GM04503 (cell line): Measurements from ENCODE around the gene BTG1.

Experiments
- DNase-seq: peaks from one replicate; pipeline ENCODE4 v3.0.0-alpha.2; 2012; ENCODE audit warnings: low read depth

The BTG1 gene

GRCh38 chr12:92145731-92146496 lies at the start of gene BTG1:
Gene BTG1 (minus strand): TSS chr12:92145846. CDS start chr12:92145535, 311 bp downstream.
- peak; percentile 98 for DNase-seq

GRCh38 chr12:92194561-92194960 lies 48.9 kb upstream of the BTG1 start:
- no peak for DNase-seq

- no peak for DNase-seq
Measured at GRCh38 chr12:92193846-92194245, 48.2 kb upstream of the BTG1 start.

GRCh38 chr12:92193063-92193462 lies 47.4 kb upstream of the BTG1 start:
- no peak for DNase-seq

- no peak for DNase-seq
Measured at GRCh38 chr12:92192360-92192759, 46.7 kb upstream of the BTG1 start.

- no peak for DNase-seq
Measured at GRCh38 chr12:92191061-92191460, 45.4 kb upstream of the BTG1 start.

- DNase-seq = no peak
Measured at GRCh38 chr12:92188517-92189188, 43.0 kb upstream of the BTG1 start.

GRCh38 chr12:92186038-92186470 lies 40.4 kb upstream of the BTG1 start:
- DNase-seq = no peak

- DNase-seq = no peak
Measured at GRCh38 chr12:92185052-92185451, 39.4 kb upstream of the BTG1 start.

- DNase-seq = no peak
Measured at GRCh38 chr12:92183575-92183974, 37.9 kb upstream of the BTG1 start.

- no peak for DNase-seq
Measured at GRCh38 chr12:92178340-92178739, 32.7 kb upstream of the BTG1 start.

GRCh38 chr12:92176646-92177045 lies 31.0 kb upstream of the BTG1 start:
- no peak for DNase-seq

- DNase-seq = no peak
Measured at GRCh38 chr12:92175961-92176360, 30.3 kb upstream of the BTG1 start.

GRCh38 chr12:92170050-92170449 lies 24.4 kb upstream of the BTG1 start:
- DNase-seq = no peak

GRCh38 chr12:92167075-92167474 lies 21.4 kb upstream of the BTG1 start:
- DNase-seq = no peak

- no peak for DNase-seq
Measured at GRCh38 chr12:92164712-92165111, 19.1 kb upstream of the BTG1 start.

GRCh38 chr12:92162079-92162478 lies 16.4 kb upstream of the BTG1 start:
- no peak for DNase-seq

- DNase-seq = no peak
Measured at GRCh38 chr12:92158796-92159439, 13.3 kb upstream of the BTG1 start.

GRCh38 chr12:92156704-92157395 lies 11.2 kb upstream of the BTG1 start:
- no peak for DNase-seq

- no peak for DNase-seq
Measured at GRCh38 chr12:92156139-92156538, 10.5 kb upstream of the BTG1 start.

- no peak for DNase-seq
Measured at GRCh38 chr12:92155733-92156132, 10.1 kb upstream of the BTG1 start.

GRCh38 chr12:92151916-92152315 lies 6.3 kb upstream of the BTG1 start:
- no peak for DNase-seq

- DNase-seq = no peak
Measured at GRCh38 chr12:92149563-92149962, 3.9 kb upstream of the BTG1 start.
